Spinal cord (tissue), 10 donors: ENCODE measurements around the gene PACS1. TPM values are rescaled to one million over a fixed set of nuclear protein-coding genes. Genes with fewer than 3 reads are reported as not detected.

Source experiments
- DNase-seq, 6 donors: peaks; one replicate each; pipeline versions ENCODE4 v3.0.0 to v3.0.0-alpha.2; 2013 to 2015; ENCODE audit warnings: low spot score in 6 of 6, low read depth in 4 of 6
- H3K27ac ChIP-seq: one replicate; pipeline ENCODE4 v1.5.1; 2013; ENCODE audit warnings: low read depth, low read length, control low read depth
- H3K27me3 ChIP-seq: one replicate; pipeline ENCODE4 v1.6.1; 2013; ENCODE audit warnings: low read length; ENCODE audit not compliant: control insufficient read depth, insufficient read depth
- H3K36me3 ChIP-seq: one replicate; pipeline ENCODE4 v1.6.1; 2013; ENCODE audit warnings: low read length; ENCODE audit not compliant: control insufficient read depth, insufficient read depth
- H3K4me1 ChIP-seq: one replicate; pipeline ENCODE4 v1.6.1; 2013; ENCODE audit warnings: low read length; ENCODE audit not compliant: control insufficient read depth, insufficient read depth
- H3K4me3 ChIP-seq: one replicate; pipeline ENCODE4 v1.5.1; 2013; ENCODE audit warnings: low read depth, low read length, control low read depth
- H3K9me3 ChIP-seq: one replicate; pipeline ENCODE4 v1.6.1; 2013; ENCODE audit warnings: low read length; ENCODE audit not compliant: control insufficient read depth, insufficient read depth
- WGBS: methylation state at CpG from one replicate; pipeline ENCODE4 v1.1.5; 2013; ENCODE audit warnings: missing lambda C conversion rate; ENCODE audit not compliant: insufficient coverage; 5-methylcytosine and 5-hydroxymethylcytosine counted together
- polyA plus RNA-seq, 2 donors: library from polyadenylated mRNA; unstranded; fragments of 120-200 nt; gene quantifications; one replicate each; pipeline ENCODE4 v1.2.1, GENCODE V29; 2013; ENCODE audit not compliant: insufficient read length in 2 of 2
- total RNA-seq, 2 donors: library from RNA; depleted of rRNA in 1 of 2; stranded (reverse); fragments of 120-200 nt in 1 of 2; fragments of >200 nt in 1 of 2; gene quantifications; one replicate each; pipeline versions ENCODE4 v1.2.3 to v1.2.4, GENCODE V29; 2013 to 2014
- donor health status: healthy.

Gene PACS1
- total and polyA plus RNA-seq, 4 donors = 29.9 to 114 (median 72.1) TPM

DNA sequence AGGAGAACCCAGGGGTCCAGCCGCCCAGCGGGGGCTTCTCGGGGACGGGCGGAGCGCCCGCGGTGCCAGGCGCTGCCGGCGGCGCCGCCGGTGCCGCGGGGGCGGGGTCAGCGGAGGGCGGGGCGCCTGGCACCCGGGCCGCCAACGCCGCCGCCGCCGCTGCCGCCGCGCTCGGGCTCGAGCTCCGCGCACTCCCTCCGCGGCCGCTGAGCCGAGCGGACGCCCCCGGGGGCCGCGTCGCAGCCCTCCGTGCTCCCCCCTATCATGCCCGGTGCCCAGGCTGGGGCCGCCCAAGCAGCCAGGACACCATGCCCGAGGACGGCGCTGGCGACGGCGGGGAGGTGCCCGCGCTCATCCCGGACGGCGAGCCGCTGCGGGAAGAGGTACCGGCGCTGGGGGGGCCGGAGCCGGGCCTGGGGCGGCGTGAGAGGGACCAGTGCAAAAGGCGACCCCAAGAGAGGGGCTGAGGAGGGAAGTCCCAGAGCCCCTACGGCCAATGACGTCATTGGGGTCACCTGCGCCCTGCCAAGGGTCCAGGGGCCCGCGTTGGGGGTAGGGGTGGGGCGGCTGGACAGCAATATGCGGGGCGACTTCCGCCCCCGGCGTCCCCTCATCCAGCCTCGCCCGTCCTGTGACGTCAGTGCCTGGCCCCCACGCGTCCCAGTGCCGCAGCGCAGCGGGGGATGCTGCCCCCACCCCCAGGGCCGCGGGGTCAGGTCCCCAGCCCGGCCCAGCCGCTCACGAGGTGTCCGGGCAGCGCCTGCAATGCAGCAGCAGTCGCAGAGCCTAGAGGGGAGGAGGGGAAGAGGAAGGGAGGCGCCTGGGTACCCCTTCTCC lies 221.9 kb downstream of the PACS1 start, which contains the start of gene TMEM151A:
TMEM151A (plus strand) TSS at position 189 of the 837 bp plus-strand sequence; CDS start at position 309, 120 bp downstream.
- Histone ChIP-seq H3K4me3 (peak within 1 kb of the TSS; percentile 46), H3K9me3 (no peaks in the 10 kb centered on the region), H3K27ac (peak within 1 kb of the TSS; percentile 33), H3K27me3 (peaks cover 13% of the 10 kb centered on the region), H3K36me3 (peaks cover 34% of the 10 kb centered on the region), H3K4me1 (peaks cover 51% of the 10 kb centered on the region)
- WGBS = under 1% methylated on average over 95 of the region's 95 CpGs
- peak in 2 of 6 donors; percentile 47 to 52 for DNase-seq

- H3K27me3 ChIP-seq = peaks cover 13% of the 10 kb centered on the region
- H3K9me3 ChIP-seq = no peaks in the 10 kb centered on the region
- WGBS = 58% methylated on average over 17 of the region's 17 CpGs
- H3K4me3 ChIP-seq = peak overlapping the region; percentile 46
- DNase-seq = no peak
- H3K27ac ChIP-seq = no peak overlapping the region
- peaks cover 31% of the 10 kb centered on the region for H3K36me3 ChIP-seq
- H3K4me1 ChIP-seq = peaks cover 44% of the 10 kb centered on the region
Measured at GRCh38 chr11:66292543-66293332, 222.7 kb downstream of the PACS1 start.

DNA sequence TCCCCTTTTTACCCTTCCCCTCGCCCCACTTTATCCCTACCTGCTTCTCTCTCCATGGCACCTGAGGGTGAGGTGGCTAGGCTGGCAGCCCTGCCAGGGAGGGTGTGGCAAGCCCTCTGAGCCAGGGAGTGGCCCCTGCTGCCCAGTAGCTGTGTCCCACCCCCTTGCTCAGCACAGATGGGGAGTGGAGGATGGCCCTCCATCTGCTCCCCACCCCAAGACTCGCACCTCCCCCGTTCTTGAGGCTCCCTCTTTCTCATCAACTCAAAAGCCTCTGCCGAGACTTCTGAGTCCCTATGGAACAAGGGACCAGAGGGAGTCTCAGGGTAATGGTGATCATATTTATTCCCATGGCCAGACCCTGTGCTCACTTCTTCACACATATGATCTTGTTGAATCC lies 223.3 kb downstream of the PACS1 start:
- Histone ChIP-seq H3K36me3 (peaks cover 31% of the 10 kb centered on the region), H3K4me3 (no peak overlapping the region), H3K27ac (no peak overlapping the region), H3K9me3 (no peaks in the 10 kb centered on the region), H3K27me3 (peaks cover 13% of the 10 kb centered on the region), H3K4me1 (peaks cover 37% of the 10 kb centered on the region)
- no CpG with 5 or more reads among the region's 4 CpGs for WGBS
- no peak for DNase-seq

DNA sequence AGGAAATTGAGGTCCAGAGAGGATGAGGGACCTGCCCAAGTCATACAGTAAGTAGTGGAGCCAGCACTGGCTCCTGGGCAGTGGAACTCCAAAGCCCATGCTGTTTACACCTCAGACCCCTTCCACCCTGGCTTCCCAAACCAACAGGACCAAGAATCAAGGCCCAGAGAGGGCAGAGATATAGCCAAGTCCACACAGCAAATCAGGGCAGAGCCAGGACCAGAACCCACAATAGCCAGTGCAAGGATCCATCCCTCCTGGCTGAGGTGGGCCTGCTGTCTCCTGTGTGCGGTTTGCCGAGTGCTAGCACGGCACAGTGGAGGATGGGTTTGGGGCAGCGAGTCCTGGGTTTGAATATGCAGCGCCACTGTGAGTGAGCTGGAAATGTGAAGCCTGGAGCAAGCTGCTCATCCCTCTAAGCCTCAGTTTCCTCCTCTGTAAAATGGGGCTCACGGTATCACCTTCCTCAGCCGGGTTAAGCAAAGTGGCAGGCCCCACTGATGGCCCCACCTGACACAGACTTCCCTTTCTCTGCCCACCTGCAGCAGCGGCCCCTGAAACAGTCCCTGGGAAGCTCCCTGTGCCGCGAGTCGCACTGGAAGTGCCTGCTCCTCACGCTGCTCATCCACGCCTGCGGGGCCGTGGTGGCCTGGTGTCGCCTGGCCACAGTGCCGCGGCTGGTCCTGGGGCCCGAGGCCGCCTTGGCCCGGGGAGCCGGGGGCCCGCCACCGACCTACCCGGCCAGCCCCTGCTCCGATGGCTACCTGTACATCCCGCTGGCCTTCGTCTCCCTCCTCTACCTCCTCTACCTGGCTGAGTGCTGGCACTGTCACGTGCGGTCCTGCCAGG lies 223.9 kb downstream of the PACS1 start:
- Histone ChIP-seq H3K4me1 (peaks cover 34% of the 10 kb centered on the region), H3K4me3 (no peak overlapping the region), H3K27me3 (peaks cover 13% of the 10 kb centered on the region), H3K27ac (no peak overlapping the region), H3K36me3 (peaks cover 31% of the 10 kb centered on the region), H3K9me3 (no peaks in the 10 kb centered on the region)
- no peak for DNase-seq
- WGBS = 75% methylated on average over 27 of the region's 30 CpGs

Other genes starting within 250 kb of the PACS1 start
- gene SNX32, start 236.3 kb upstream of the PACS1 start, total RNA-seq = 1 to 10 TPM; 3.3 to 4.0 TPM
- gene SNX32, start 236.3 kb upstream of the PACS1 start, polyA plus RNA-seq = 10 to 100 TPM in 1 of 2 donors, 1 to 10 TPM in 1; 9.7 to 22.1 TPM
- gene CFL1, start 212.1 kb upstream of the PACS1 start, total RNA-seq = 100 to 1,000 TPM; 472 to 682 TPM
- 1,000 to 10,000 TPM; 1,362 to 1,371 TPM for gene CFL1, start 212.1 kb upstream of the PACS1 start, polyA plus RNA-seq
- gene MUS81, start 209.8 kb upstream of the PACS1 start, total RNA-seq = 10 to 100 TPM; 24.9 to 49.7 TPM
- 10 to 100 TPM; 57.4 to 62.0 TPM for gene MUS81, start 209.8 kb upstream of the PACS1 start, polyA plus RNA-seq
- gene EFEMP2, start 197.5 kb upstream of the PACS1 start, total RNA-seq = 10 to 100 TPM; 21.2 to 84.5 TPM
- gene EFEMP2, start 197.5 kb upstream of the PACS1 start, polyA plus RNA-seq = 10 to 100 TPM; 73.6 to 94.1 TPM
- under 1 TPM; 0.20 to 0.39 TPM for gene CTSW, start 190.4 kb upstream of the PACS1 start, total RNA-seq
- under 1 TPM; 0.51 to 0.96 TPM for gene CTSW, start 190.4 kb upstream of the PACS1 start, polyA plus RNA-seq
- 100 to 1,000 TPM in 1 of 2 donors, 10 to 100 TPM in 1; 79.4 to 139 TPM for gene FIBP, start 181.8 kb upstream of the PACS1 start, total RNA-seq
- 100 to 1,000 TPM; 144 to 158 TPM for gene FIBP, start 181.8 kb upstream of the PACS1 start, polyA plus RNA-seq
- gene CCDC85B, start 179.6 kb upstream of the PACS1 start, total RNA-seq = 10 to 100 TPM; 15.7 to 23.5 TPM
- gene CCDC85B, start 179.6 kb upstream of the PACS1 start, polyA plus RNA-seq = 10 to 100 TPM; 50.2 to 53.9 TPM
- under 1 TPM in 1 of 2 donors, not detected in 1; 0.20 TPM for gene FOSL1, start 169.9 kb upstream of the PACS1 start, total RNA-seq
- gene FOSL1, start 169.9 kb upstream of the PACS1 start, polyA plus RNA-seq = under 1 TPM; 0.36 to 0.41 TPM
- gene C11orf68, start 151.2 kb upstream of the PACS1 start, total RNA-seq = 10 to 100 TPM; 13.9 to 20.4 TPM
- gene C11orf68, start 151.2 kb upstream of the PACS1 start, polyA plus RNA-seq = 10 to 100 TPM; 62.3 to 66.2 TPM
- 100 to 1,000 TPM in 1 of 2 donors, 10 to 100 TPM in 1; 46.4 to 127 TPM for gene DRAP1, start 150.8 kb upstream of the PACS1 start, total RNA-seq
- gene DRAP1, start 150.8 kb upstream of the PACS1 start, polyA plus RNA-seq = 100 to 1,000 TPM; 178 to 183 TPM
- under 1 TPM in 1 of 2 donors, not detected in 1; 0.39 TPM for gene TSGA10IP, start 124.8 kb upstream of the PACS1 start, total RNA-seq
- gene TSGA10IP, start 124.8 kb upstream of the PACS1 start, polyA plus RNA-seq = under 1 TPM; 0.60 to 0.68 TPM
- gene SART1, start 108.5 kb upstream of the PACS1 start, total RNA-seq = 10 to 100 TPM; 29.2 to 43.3 TPM
- gene SART1, start 108.5 kb upstream of the PACS1 start, polyA plus RNA-seq = 10 to 100 TPM; 60.6 to 68.2 TPM
- 10 to 100 TPM; 18.4 to 33.7 TPM for gene EIF1AD, start 68.1 kb upstream of the PACS1 start, total RNA-seq
- gene EIF1AD, start 68.1 kb upstream of the PACS1 start, polyA plus RNA-seq = 10 to 100 TPM; 24.6 to 33.7 TPM
- gene BANF1, start 67.8 kb upstream of the PACS1 start, total RNA-seq = 10 to 100 TPM; 14.3 to 45.2 TPM
- 100 to 1,000 TPM; 264 to 280 TPM for gene BANF1, start 67.8 kb upstream of the PACS1 start, polyA plus RNA-seq
- gene CST6, start 58.3 kb upstream of the PACS1 start, total RNA-seq = under 1 TPM in 1 of 2 donors, not detected in 1; 0.17 TPM
- not detected for gene CST6, start 58.3 kb upstream of the PACS1 start, polyA plus RNA-seq
- gene CATSPER1, start 43.8 kb upstream of the PACS1 start, total RNA-seq = not detected
- gene CATSPER1, start 43.8 kb upstream of the PACS1 start, polyA plus RNA-seq = under 1 TPM in 1 of 2 donors, not detected in 1; 0.10 TPM
- gene GAL3ST3, start 21.1 kb upstream of the PACS1 start, total RNA-seq = 1 to 10 TPM; 4.5 to 5.8 TPM
- gene GAL3ST3, start 21.1 kb upstream of the PACS1 start, polyA plus RNA-seq = 10 to 100 TPM; 18.5 to 19.0 TPM
- 100 to 1,000 TPM in 1 of 2 donors, 10 to 100 TPM in 1; 84.1 to 156 TPM for gene SF3B2, start 17.9 kb upstream of the PACS1 start, total RNA-seq
- gene SF3B2, start 17.9 kb upstream of the PACS1 start, polyA plus RNA-seq = 100 to 1,000 TPM; 237 to 246 TPM
- gene KLC2, start 187.4 kb downstream of the PACS1 start, total RNA-seq = 10 to 100 TPM; 18.3 to 38.6 TPM
- 10 to 100 TPM; 83.2 to 95.7 TPM for gene KLC2, start 187.4 kb downstream of the PACS1 start, polyA plus RNA-seq
- gene RAB1B, start 198.4 kb downstream of the PACS1 start, total RNA-seq = 100 to 1,000 TPM in 1 of 2 donors, 10 to 100 TPM in 1; 43.3 to 112 TPM
- 100 to 1,000 TPM; 151 to 154 TPM for gene RAB1B, start 198.4 kb downstream of the PACS1 start, polyA plus RNA-seq
- 10 to 100 TPM; 23.9 to 28.1 TPM for gene CNIH2, start 207.9 kb downstream of the PACS1 start, total RNA-seq
- gene CNIH2, start 207.9 kb downstream of the PACS1 start, polyA plus RNA-seq = 100 to 1,000 TPM; 248 to 256 TPM
- gene YIF1A, start 218.9 kb downstream of the PACS1 start, total RNA-seq = 10 to 100 TPM; 43.7 to 82.1 TPM
- 10 to 100 TPM; 77.1 to 87.7 TPM for gene YIF1A, start 218.9 kb downstream of the PACS1 start, polyA plus RNA-seq
- gene TMEM151A, start 221.6 kb downstream of the PACS1 start, total RNA-seq = 10 to 100 TPM in 1 of 2 donors, 1 to 10 TPM in 1; 8.0 to 18.2 TPM
- gene TMEM151A, start 221.6 kb downstream of the PACS1 start, polyA plus RNA-seq = 10 to 100 TPM; 50.9 to 52.0 TPM
- 10 to 100 TPM; 10.9 to 26.6 TPM for gene CD248, start 246.8 kb downstream of the PACS1 start, total RNA-seq
- gene CD248, start 246.8 kb downstream of the PACS1 start, polyA plus RNA-seq = 10 to 100 TPM; 29.3 to 44.0 TPM